BLaER1 (cell line): Measurements from ENCODE around the gene GRP.

Source experiments
- H3K27ac ChIP-seq: shearing (Covaris generic); formaldehyde crosslinking; 2 replicates; pipeline ENCODE4 v1.8.1; 2022
- H3K27me3 ChIP-seq: shearing (Covaris generic); formaldehyde crosslinking; 2 replicates; pipeline ENCODE4 v1.8.1; 2022
- H3K36me3 ChIP-seq: shearing (Covaris generic); formaldehyde crosslinking; 2 replicates; pipeline ENCODE4 v1.8.1; 2022
- H3K4me1 ChIP-seq: shearing (Covaris generic); formaldehyde crosslinking; 2 replicates; pipeline ENCODE4 v1.8.1; 2022
- H3K4me2 ChIP-seq: shearing (Covaris generic); formaldehyde crosslinking; 2 replicates; pipeline ENCODE4 v1.8.1; 2022
- H3K4me3 ChIP-seq: shearing (Covaris generic); formaldehyde crosslinking; 2 replicates; pipeline ENCODE4 v1.8.1; 2022
- H3K9ac ChIP-seq: shearing (Covaris generic); formaldehyde crosslinking; 2 replicates; pipeline ENCODE4 v1.8.1; 2022
- H3K9me3 ChIP-seq: shearing (Covaris generic); formaldehyde crosslinking; 2 replicates; pipeline ENCODE4 v1.8.1; 2022
- H4K20me1 ChIP-seq: shearing (Covaris generic); formaldehyde crosslinking; 2 replicates; pipeline ENCODE4 v1.8.1; 2022
- Cebpa-rat ChIP-seq: shearing (Covaris generic); IDR thresholded peaks from 2 replicates; pipeline ENCODE4 v1.8.1; 2022

Gene GRP

GRCh38 chr18:59200787-59201186 lies 19.2 kb upstream of the GRP start:
- no peak overlapping the region for H3K4me2 ChIP-seq
- H3K9ac ChIP-seq: no peak overlapping the region
- H3K4me1 ChIP-seq: no peaks in the 10 kb centered on the region
- H3K4me3 ChIP-seq: no peak overlapping the region
- no peak for TF ChIP-seq Cebpa-rat
- H3K27ac ChIP-seq: no peak overlapping the region
- no peaks in the 10 kb centered on the region for H4K20me1 ChIP-seq
- H3K27me3 ChIP-seq: no peaks in the 10 kb centered on the region
- no peaks in the 10 kb centered on the region for H3K9me3 ChIP-seq
- no peaks in the 10 kb centered on the region for H3K36me3 ChIP-seq

DNA sequence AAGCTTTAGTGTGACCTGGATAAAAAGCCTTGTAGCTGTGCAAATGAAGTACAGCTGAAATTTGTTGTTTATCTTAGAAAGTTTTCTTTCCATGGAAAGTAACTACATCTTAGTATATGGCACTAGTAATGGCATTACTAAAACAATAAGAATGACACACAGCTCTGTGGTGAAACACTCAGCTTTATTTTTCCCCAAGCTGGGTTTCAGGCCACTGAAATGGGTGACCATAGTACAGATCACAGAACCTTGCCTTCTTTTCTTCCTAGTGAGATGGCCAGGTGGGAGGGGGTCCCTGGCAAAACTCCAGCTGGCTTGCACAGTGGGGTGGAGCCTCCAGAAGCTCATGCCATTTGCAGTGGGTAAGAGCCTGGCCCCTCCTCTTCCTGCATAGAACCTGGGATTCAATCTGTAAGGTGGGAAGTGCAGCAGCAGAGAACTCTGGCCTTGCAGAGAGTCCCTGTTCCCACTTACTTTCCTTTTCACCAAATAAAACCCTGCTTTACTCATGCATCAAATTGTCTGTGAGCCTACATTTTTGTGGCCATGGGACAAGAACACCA lies 17.6 kb upstream of the GRP start:
- Histone ChIP-seq H3K9me3 (no peaks in the 10 kb centered on the region), H3K27me3 (no peaks in the 10 kb centered on the region), H3K4me2 (no peak overlapping the region), H4K20me1 (no peaks in the 10 kb centered on the region), H3K4me3 (no peak overlapping the region), H3K27ac (no peak overlapping the region), H3K9ac (no peak overlapping the region), H3K36me3 (no peaks in the 10 kb centered on the region), H3K4me1 (no peaks in the 10 kb centered on the region)
- no peak for TF ChIP-seq Cebpa-rat

DNA sequence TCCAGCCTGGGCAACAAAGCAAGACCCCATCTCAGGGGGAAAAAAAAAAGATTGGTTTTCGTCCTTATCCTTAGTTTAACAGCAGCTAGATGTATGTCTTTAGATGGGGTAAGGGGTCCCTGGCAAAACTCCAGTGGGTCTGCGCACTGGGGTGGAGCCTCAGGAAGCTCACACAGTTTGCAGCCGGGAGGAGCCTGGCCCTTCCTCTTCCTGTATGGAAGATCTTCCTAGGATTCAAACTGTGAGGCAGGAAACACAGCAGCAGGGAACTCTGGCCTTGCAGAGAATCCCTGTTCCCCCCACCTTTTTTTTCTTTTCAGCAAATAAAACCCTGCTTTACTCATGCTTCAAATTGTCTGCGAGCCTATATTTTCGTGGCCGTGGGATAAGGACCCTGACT lies 12.5 kb upstream of the GRP start:
- Histone ChIP-seq H3K27me3 (no peaks in the 10 kb centered on the region), H3K4me3 (no peak overlapping the region), H3K9me3 (no peaks in the 10 kb centered on the region), H3K27ac (no peak overlapping the region), H3K4me2 (no peak overlapping the region), H3K4me1 (no peaks in the 10 kb centered on the region), H4K20me1 (no peaks in the 10 kb centered on the region), H3K9ac (no peak overlapping the region), H3K36me3 (no peaks in the 10 kb centered on the region)
- TF ChIP-seq Cebpa-rat: no peak

- TF ChIP-seq Cebpa-rat: no peak
- no peaks in the 10 kb centered on the region for H4K20me1 ChIP-seq
- no peaks in the 10 kb centered on the region for H3K36me3 ChIP-seq
- H3K9ac ChIP-seq: no peak overlapping the region
- H3K4me1 ChIP-seq: no peaks in the 10 kb centered on the region
- no peak overlapping the region for H3K4me2 ChIP-seq
- H3K27ac ChIP-seq: no peak overlapping the region
- H3K9me3 ChIP-seq: no peaks in the 10 kb centered on the region
- H3K4me3 ChIP-seq: no peak overlapping the region
- no peaks in the 10 kb centered on the region for H3K27me3 ChIP-seq
These were observed 11.3 kb upstream of the GRP start for GRCh38 chr18:59208602-59209125.

DNA sequence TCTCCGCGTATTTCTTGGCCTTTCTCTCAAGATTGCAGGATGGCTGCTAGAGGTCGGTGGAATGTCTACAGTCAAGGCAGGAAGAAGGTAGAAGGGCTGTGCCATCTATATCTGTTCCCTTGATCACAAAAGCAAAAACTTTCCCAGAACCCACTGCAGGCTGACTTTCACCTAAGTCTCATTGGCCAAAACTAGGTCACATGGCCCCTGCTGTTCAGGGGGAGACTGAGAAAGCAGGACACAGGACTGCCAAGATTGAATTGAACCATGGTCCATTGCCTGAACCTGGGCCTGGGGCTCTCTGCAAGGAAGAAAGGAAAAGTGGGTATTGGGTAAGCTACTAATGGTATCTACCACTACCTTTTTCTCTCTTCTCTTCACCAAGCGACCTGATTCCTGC lies 9.7 kb upstream of the GRP start:
- Histone ChIP-seq H4K20me1 (no peaks in the 10 kb centered on the region), H3K4me2 (no peak overlapping the region), H3K4me3 (no peak overlapping the region), H3K9me3 (no peaks in the 10 kb centered on the region), H3K27ac (no peak overlapping the region), H3K4me1 (no peaks in the 10 kb centered on the region), H3K9ac (no peak overlapping the region), H3K27me3 (no peaks in the 10 kb centered on the region), H3K36me3 (no peaks in the 10 kb centered on the region)
- no peak for TF ChIP-seq Cebpa-rat

GRCh38 chr18:59211629-59212028 lies 8.3 kb upstream of the GRP start:
- H4K20me1 ChIP-seq: no peaks in the 10 kb centered on the region

GRCh38 chr18:59218018-59218417 lies 1.9 kb upstream of the GRP start:
- Histone ChIP-seq H4K20me1 (no peaks in the 10 kb centered on the region), H3K4me2 (no peak overlapping the region), H3K4me3 (no peak overlapping the region), H3K36me3 (no peaks in the 10 kb centered on the region), H3K9ac (no peak overlapping the region), H3K4me1 (peaks cover 11% of the 10 kb centered on the region), H3K27ac (no peak overlapping the region), H3K9me3 (peaks cover 22% of the 10 kb centered on the region), H3K27me3 (no peaks in the 10 kb centered on the region)
- TF ChIP-seq Cebpa-rat: no peak

More at GRCh38 chr18:59211629-59212028, 8.3 kb upstream of the GRP start:
- peaks cover 11% of the 10 kb centered on the region for H3K4me1 ChIP-seq
- H3K36me3 ChIP-seq: no peaks in the 10 kb centered on the region
- H3K4me2 ChIP-seq: no peak overlapping the region
- H3K27ac ChIP-seq: no peak overlapping the region
- H3K27me3 ChIP-seq: no peaks in the 10 kb centered on the region
- no peak for TF ChIP-seq Cebpa-rat
- no peak overlapping the region for H3K9ac ChIP-seq
- no peaks in the 10 kb centered on the region for H3K9me3 ChIP-seq
- H3K4me3 ChIP-seq: no peak overlapping the region

DNA sequence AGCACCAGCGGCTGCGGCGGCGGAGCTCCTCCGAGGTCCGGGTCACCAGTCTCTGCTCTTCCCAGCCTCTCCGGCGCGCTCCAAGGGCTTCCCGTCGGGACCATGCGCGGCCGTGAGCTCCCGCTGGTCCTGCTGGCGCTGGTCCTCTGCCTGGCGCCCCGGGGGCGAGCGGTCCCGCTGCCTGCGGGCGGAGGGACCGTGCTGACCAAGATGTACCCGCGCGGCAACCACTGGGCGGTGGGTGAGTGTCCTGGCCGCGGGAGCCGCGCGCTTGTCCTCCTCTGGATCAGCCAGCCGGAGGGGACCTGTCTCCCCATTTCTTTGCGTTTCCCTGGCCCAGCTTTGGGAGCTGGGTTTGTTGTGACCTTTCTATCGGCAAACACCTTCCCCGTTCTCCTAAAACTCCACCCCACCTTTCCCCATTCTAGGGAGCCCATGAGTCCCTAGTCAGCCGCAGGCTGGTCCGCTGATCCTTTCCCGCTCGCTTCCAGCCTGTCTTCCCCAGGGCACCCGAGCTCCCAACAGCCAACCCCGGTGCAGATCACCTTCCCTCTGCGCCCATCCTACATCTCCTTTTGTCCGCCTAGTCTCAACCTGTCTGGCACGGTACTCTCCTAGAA lies 316 bp downstream of the GRP start:
- H3K27me3 ChIP-seq: no peaks in the 10 kb centered on the region
- H3K9me3 ChIP-seq: peaks cover 22% of the 10 kb centered on the region
- H3K27ac ChIP-seq: no peak overlapping the region
- peaks cover 11% of the 10 kb centered on the region for H3K4me1 ChIP-seq
- H4K20me1 ChIP-seq: no peaks in the 10 kb centered on the region
- no peak overlapping the region for H3K4me3 ChIP-seq
- no peak overlapping the region for H3K9ac ChIP-seq
- H3K36me3 ChIP-seq: no peaks in the 10 kb centered on the region
- TF ChIP-seq Cebpa-rat: no peak
- H3K4me2 ChIP-seq: no peak overlapping the region

- TF ChIP-seq Cebpa-rat: no peak
- H3K4me3 ChIP-seq: no peak overlapping the region
- peaks cover 5% of the 10 kb centered on the region for H3K4me1 ChIP-seq
- H3K9me3 ChIP-seq: peaks cover 22% of the 10 kb centered on the region
- no peaks in the 10 kb centered on the region for H4K20me1 ChIP-seq
- H3K27ac ChIP-seq: no peak overlapping the region
- H3K27me3 ChIP-seq: no peaks in the 10 kb centered on the region
- H3K9ac ChIP-seq: no peak overlapping the region
- H3K36me3 ChIP-seq: no peaks in the 10 kb centered on the region
- H3K4me2 ChIP-seq: no peak overlapping the region
These were observed 1.1 kb downstream of the GRP start for GRCh38 chr18:59220784-59221765.

GRCh38 chr18:59222341-59222740 lies 2.4 kb downstream of the GRP start:
- H3K27me3 ChIP-seq: no peaks in the 10 kb centered on the region
- no peak overlapping the region for H3K4me2 ChIP-seq
- no peak for TF ChIP-seq Cebpa-rat
- H3K4me3 ChIP-seq: no peak overlapping the region
- no peak overlapping the region for H3K27ac ChIP-seq
- H4K20me1 ChIP-seq: no peaks in the 10 kb centered on the region
- H3K9ac ChIP-seq: no peak overlapping the region
- H3K36me3 ChIP-seq: no peaks in the 10 kb centered on the region
- no peaks in the 10 kb centered on the region for H3K4me1 ChIP-seq
- H3K9me3 ChIP-seq: peaks cover 22% of the 10 kb centered on the region
